ENCODE results near the gene AKR1A1.
A peak's percentile ranks its signal among the peaks of the same experiment; 100 is the strongest.

The AKR1A1 gene

DNA sequence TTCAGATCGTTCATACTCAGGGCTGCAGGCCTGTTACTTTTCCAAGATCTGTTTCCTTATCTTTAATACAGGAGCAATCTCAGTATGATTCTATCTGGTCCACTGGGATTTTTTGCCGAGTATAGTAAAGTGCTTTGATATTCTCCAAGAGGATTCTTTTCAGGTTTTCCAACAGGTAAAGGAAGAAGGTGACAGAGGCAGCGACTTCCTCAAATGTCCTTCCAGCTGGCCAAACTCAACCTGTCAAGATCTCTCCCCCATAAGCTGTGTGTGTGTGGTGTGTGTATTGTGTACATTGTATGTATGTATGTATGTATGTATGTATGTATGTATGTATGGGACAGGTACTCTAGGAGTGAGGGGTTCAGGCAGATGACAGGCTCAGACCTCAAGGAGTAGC is 1.1 kb downstream of the AKR1A1 start:
- H3K9me3 ChIP-seq (replicated peaks in 1 of 2; ENCODE audit: control insufficient read depth in 2 of 2, insufficient read depth in 1 of 2, low read depth in 1 of 2, low read length in 2 of 2), result no peaks in the 10 kb centered on the region
- no peak overlapping the region for H4K8ac ChIP-seq (ENCODE audit: low read depth, low read length)
- H2BK120ac ChIP-seq (ENCODE audit: low read depth, low read length), result no peak overlapping the region
- peaks cover 2 to 8% of the 10 kb centered on the region in 2 donors for H3K4me1 ChIP-seq (ENCODE audit: control insufficient read depth in 2 of 2, insufficient read depth in 1 of 2, low read depth in 1 of 2, low read length in 2 of 2)
- peaks cover 15 to 42% of the 10 kb centered on the region in 2 donors for H3K36me3 ChIP-seq (replicated peaks in 1 of 2; ENCODE audit: control insufficient read depth in 2 of 2, insufficient read depth in 2 of 2, low read length in 2 of 2)
- peaks cover 5% of the 10 kb centered on the region for H3K79me1 ChIP-seq (ENCODE audit: low read depth, low read length)
- H2BK5ac ChIP-seq (ENCODE audit: low read length), result no peak overlapping the region
- no peak overlapping the region for H2BK12ac ChIP-seq (ENCODE audit: low read length)
- peak overlapping the region; percentile 82 for H3K4me2 ChIP-seq (ENCODE audit: insufficient read depth, low read length, poor library complexity, severe bottlenecking)
- no peak overlapping the region for H2AK5ac ChIP-seq (ENCODE audit: low read depth, low read length)
- H3K27ac ChIP-seq (replicated peaks; ENCODE audit: low read length), result no peak overlapping the region
- no peak overlapping the region for H3K14ac ChIP-seq (ENCODE audit: low read length)
- no peak overlapping the region for H2BK15ac ChIP-seq (ENCODE audit: low read length)
- no peak overlapping the region for H3K23ac ChIP-seq (ENCODE audit: low read depth, low read length, poor library complexity)
- H4K91ac ChIP-seq (ENCODE audit: low read depth, low read length, poor library complexity), result no peak overlapping the region
- no CpG with 5 or more reads among the region's 3 CpGs for WGBS, 2 donors (ENCODE audit: extremely low coverage in 2 of 2, insufficient read length in 2 of 2, insufficient replicate concordance in 1 of 2)
- H2AFZ ChIP-seq (ENCODE audit: low read length), result no peak overlapping the region
- no peak overlapping the region for H3K4ac ChIP-seq (ENCODE audit: low read length)
- peak overlapping the region; percentile 72 to 91 for H3K4me3 ChIP-seq (ENCODE audit: low read length in 2 of 2)
- no peaks in the 10 kb centered on the region for H3K27me3 ChIP-seq (ENCODE audit: control insufficient read depth in 3 of 3, insufficient read depth in 3 of 3, low read depth in 1 of 3, low read length in 3 of 3)
- no peak overlapping the region for H3K18ac ChIP-seq (ENCODE audit: low read length)
- DNase-seq (ENCODE audit: low spot score), result no peak
- H3K9ac ChIP-seq (ENCODE audit: low read depth, low read length, poor library complexity), result no peak overlapping the region

DNA sequence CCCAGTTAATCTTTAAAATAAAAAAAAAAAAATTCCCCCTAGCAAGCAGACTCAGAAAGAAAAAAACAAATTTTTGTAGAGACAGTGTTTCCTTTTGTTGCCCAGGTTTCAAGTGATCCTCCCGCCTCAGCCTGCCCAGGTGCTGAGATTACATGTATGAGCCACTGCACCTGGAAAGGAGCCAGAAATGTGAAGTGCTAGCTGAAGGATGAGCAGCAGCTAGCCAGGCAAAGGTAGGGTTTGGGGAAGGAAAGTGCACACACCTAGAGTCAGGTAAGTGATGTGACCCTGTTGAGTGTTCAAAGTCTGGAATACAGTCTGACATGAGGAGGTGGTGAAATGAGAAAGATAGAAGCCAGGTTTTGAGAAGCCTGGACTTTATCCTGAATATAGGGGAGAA is 1.7 kb downstream of the AKR1A1 start:
- Histone ChIP-seq H4K8ac (ENCODE audit: low read depth, low read length) (no peak overlapping the region), H3K27me3 (ENCODE audit: control insufficient read depth in 3 of 3, insufficient read depth in 3 of 3, low read depth in 1 of 3, low read length in 3 of 3) (no peaks in the 10 kb centered on the region), H3K79me1 (ENCODE audit: low read depth, low read length) (peaks cover 5% of the 10 kb centered on the region), H2BK15ac (ENCODE audit: low read length) (no peak overlapping the region), H3K4me1 (ENCODE audit: control insufficient read depth in 2 of 2, insufficient read depth in 1 of 2, low read depth in 1 of 2, low read length in 2 of 2) (peaks cover 2 to 8% of the 10 kb centered on the region in 2 donors), H2AK5ac (ENCODE audit: low read depth, low read length) (no peak overlapping the region), H2BK12ac (ENCODE audit: low read length) (no peak overlapping the region), H3K4ac (ENCODE audit: low read length) (no peak overlapping the region), H3K36me3 (replicated peaks in 1 of 2; ENCODE audit: control insufficient read depth in 2 of 2, insufficient read depth in 2 of 2, low read length in 2 of 2) (peaks cover 15 to 45% of the 10 kb centered on the region in 2 donors), H2AFZ (ENCODE audit: low read length) (no peak overlapping the region), H3K9me3 (replicated peaks in 1 of 2; ENCODE audit: control insufficient read depth in 2 of 2, insufficient read depth in 1 of 2, low read depth in 1 of 2, low read length in 2 of 2) (no peaks in the 10 kb centered on the region), H3K27ac (replicated peaks; ENCODE audit: low read length) (no peak overlapping the region), H3K9ac (ENCODE audit: low read depth, low read length, poor library complexity) (no peak overlapping the region), H2BK120ac (ENCODE audit: low read depth, low read length) (no peak overlapping the region), H3K18ac (ENCODE audit: low read length) (no peak overlapping the region), H4K91ac (ENCODE audit: low read depth, low read length, poor library complexity) (no peak overlapping the region), H2BK5ac (ENCODE audit: low read length) (no peak overlapping the region), H3K23ac (ENCODE audit: low read depth, low read length, poor library complexity) (no peak overlapping the region), H3K4me2 (ENCODE audit: insufficient read depth, low read length, poor library complexity, severe bottlenecking) (no peak overlapping the region), H3K14ac (ENCODE audit: low read length) (no peak overlapping the region), H3K4me3 (ENCODE audit: low read length in 2 of 2) (peak overlapping the region in 1 of 2 donors; percentile 11)
- no CpG with 5 or more reads among the region's 1 CpG for WGBS, 2 donors (ENCODE audit: extremely low coverage in 2 of 2, insufficient read length in 2 of 2, insufficient replicate concordance in 1 of 2)
- no peak for DNase-seq (ENCODE audit: low spot score)

GRCh38 chr1:45554198-45554597 is 3.6 kb downstream of the AKR1A1 start:
- Histone ChIP-seq H2BK15ac (ENCODE audit: low read length) (no peak overlapping the region), H4K8ac (ENCODE audit: low read depth, low read length) (no peak overlapping the region), H3K36me3 (replicated peaks in 1 of 2; ENCODE audit: control insufficient read depth in 2 of 2, insufficient read depth in 2 of 2, low read length in 2 of 2) (peaks cover 17 to 61% of the 10 kb centered on the region in 2 donors), H3K4ac (ENCODE audit: low read length) (no peak overlapping the region), H2AK5ac (ENCODE audit: low read depth, low read length) (no peak overlapping the region), H3K4me3 (ENCODE audit: low read length in 2 of 2) (no peak overlapping the region), H3K27ac (replicated peaks; ENCODE audit: low read length) (no peak overlapping the region), H3K4me1 (ENCODE audit: control insufficient read depth in 2 of 2, insufficient read depth in 1 of 2, low read depth in 1 of 2, low read length in 2 of 2) (peaks cover 2 to 8% of the 10 kb centered on the region in 2 donors), H3K79me1 (ENCODE audit: low read depth, low read length) (peaks cover 5% of the 10 kb centered on the region), H4K91ac (ENCODE audit: low read depth, low read length, poor library complexity) (no peak overlapping the region), H2BK5ac (ENCODE audit: low read length) (no peak overlapping the region), H3K14ac (ENCODE audit: low read length) (no peak overlapping the region), H2AFZ (ENCODE audit: low read length) (no peak overlapping the region), H2BK120ac (ENCODE audit: low read depth, low read length) (no peak overlapping the region), H3K23ac (ENCODE audit: low read depth, low read length, poor library complexity) (no peak overlapping the region), H3K9me3 (replicated peaks in 1 of 2; ENCODE audit: control insufficient read depth in 2 of 2, insufficient read depth in 1 of 2, low read depth in 1 of 2, low read length in 2 of 2) (no peaks in the 10 kb centered on the region), H3K4me2 (ENCODE audit: insufficient read depth, low read length, poor library complexity, severe bottlenecking) (no peak overlapping the region), H2BK12ac (ENCODE audit: low read length) (no peak overlapping the region), H3K27me3 (ENCODE audit: control insufficient read depth in 3 of 3, insufficient read depth in 3 of 3, low read depth in 1 of 3, low read length in 3 of 3) (no peaks in the 10 kb centered on the region), H3K18ac (ENCODE audit: low read length) (no peak overlapping the region), H3K9ac (ENCODE audit: low read depth, low read length, poor library complexity) (no peak overlapping the region)
- no CpG with 5 or more reads among the region's 6 CpGs for WGBS, 2 donors (ENCODE audit: extremely low coverage in 2 of 2, insufficient read length in 2 of 2, insufficient replicate concordance in 1 of 2)
- DNase-seq (ENCODE audit: low spot score), result no peak

DNA sequence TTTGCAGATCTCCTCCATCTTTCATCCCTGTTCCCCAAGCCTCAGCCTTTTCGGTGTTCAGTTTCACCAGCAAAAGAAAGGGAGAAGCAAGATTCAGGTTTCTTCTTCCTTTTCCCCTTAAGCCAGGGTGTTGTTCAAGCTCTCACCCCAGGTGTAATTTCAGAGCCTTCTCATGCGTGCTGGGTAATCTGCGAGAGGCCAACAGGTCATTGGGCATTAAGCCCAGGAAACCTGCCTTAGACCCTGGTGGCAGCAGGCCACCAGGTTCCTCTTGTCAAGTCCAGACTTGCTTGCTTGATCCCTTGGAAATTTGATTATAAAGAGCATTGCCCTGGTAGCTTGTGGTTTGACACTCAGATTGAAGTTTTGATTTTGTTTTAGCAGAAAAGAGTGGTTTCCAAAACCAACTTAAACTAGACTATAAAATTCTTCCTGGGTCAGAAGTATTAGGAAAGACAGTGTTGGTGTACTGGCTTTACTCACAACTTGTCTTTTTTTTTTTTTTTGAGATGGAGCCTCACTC is 6.9 kb downstream of the AKR1A1 start:
- Histone ChIP-seq H3K14ac (ENCODE audit: low read length) (no peak overlapping the region), H2BK120ac (ENCODE audit: low read depth, low read length) (no peak overlapping the region), H4K8ac (ENCODE audit: low read depth, low read length) (no peak overlapping the region), H2AFZ (ENCODE audit: low read length) (no peak overlapping the region), H3K27me3 (ENCODE audit: control insufficient read depth in 3 of 3, insufficient read depth in 3 of 3, low read depth in 1 of 3, low read length in 3 of 3) (no peaks in the 10 kb centered on the region), H3K79me1 (ENCODE audit: low read depth, low read length) (peaks cover 6% of the 10 kb centered on the region), H3K9ac (ENCODE audit: low read depth, low read length, poor library complexity) (no peak overlapping the region), H3K23ac (ENCODE audit: low read depth, low read length, poor library complexity) (no peak overlapping the region), H2AK5ac (ENCODE audit: low read depth, low read length) (no peak overlapping the region), H3K36me3 (replicated peaks in 1 of 2; ENCODE audit: control insufficient read depth in 2 of 2, insufficient read depth in 2 of 2, low read length in 2 of 2) (peaks cover 26 to 77% of the 10 kb centered on the region in 2 donors), H3K18ac (ENCODE audit: low read length) (no peak overlapping the region), H3K4me3 (ENCODE audit: low read length in 2 of 2) (no peak overlapping the region), H3K4me2 (ENCODE audit: insufficient read depth, low read length, poor library complexity, severe bottlenecking) (no peak overlapping the region), H3K27ac (replicated peaks; ENCODE audit: low read length) (no peak overlapping the region), H3K9me3 (replicated peaks in 1 of 2; ENCODE audit: control insufficient read depth in 2 of 2, insufficient read depth in 1 of 2, low read depth in 1 of 2, low read length in 2 of 2) (no peaks in the 10 kb centered on the region), H2BK15ac (ENCODE audit: low read length) (no peak overlapping the region), H2BK5ac (ENCODE audit: low read length) (no peak overlapping the region), H3K4me1 (ENCODE audit: control insufficient read depth in 2 of 2, insufficient read depth in 1 of 2, low read depth in 1 of 2, low read length in 2 of 2) (peaks cover 0 to 1% of the 10 kb centered on the region in 2 donors), H3K4ac (ENCODE audit: low read length) (no peak overlapping the region), H4K91ac (ENCODE audit: low read depth, low read length, poor library complexity) (no peak overlapping the region), H2BK12ac (ENCODE audit: low read length) (no peak overlapping the region)
- DNase-seq (ENCODE audit: low spot score), result no peak
- WGBS, 2 donors (ENCODE audit: extremely low coverage in 2 of 2, insufficient read length in 2 of 2, insufficient replicate concordance in 1 of 2), result no CpG with 5 or more reads among the region's 3 CpGs
